Measurements from ENCODE around the gene PACSIN3.
"Not testable (repeated sequence)": the region's sequence is repeated elsewhere in the genome, so short reads cannot be mapped to it uniquely, and the experiment has no call there.

Gene PACSIN3

GRCh38 chr11:47192111-47192510, 5.9 kb upstream of the PACSIN3 start:
- DNase-seq (ENCODE audit: low read depth in 3 of 3), result no peak

- not testable (repeated sequence) for DNase-seq (ENCODE audit: low read depth in 3 of 3)
These were observed 4.9 kb upstream of the PACSIN3 start for GRCh38 chr11:47191137-47191536.

- DNase-seq (ENCODE audit: low read depth in 3 of 3), result no peak
These were observed 3.0 kb upstream of the PACSIN3 start for GRCh38 chr11:47189100-47189834.

GRCh38 chr11:47188259-47188658, 2.0 kb upstream of the PACSIN3 start:
- DNase-seq (ENCODE audit: low read depth in 3 of 3), result no peak

- no peak for DNase-seq (ENCODE audit: low read depth in 3 of 3)
These were observed 1.5 kb upstream of the PACSIN3 start for GRCh38 chr11:47187723-47188122.

GRCh38 chr11:47186700-47187695, 764 bp upstream of the PACSIN3 start:
- DNase-seq (ENCODE audit: low read depth in 3 of 3), result peak; percentile 18 to 40 (median 40)

- DNase-seq (ENCODE audit: low read depth in 3 of 3), result no peak
These were observed 744 bp downstream of the PACSIN3 start for GRCh38 chr11:47185305-47186075.

- DNase-seq (ENCODE audit: low read depth in 3 of 3), result no peak
These were observed 1.4 kb downstream of the PACSIN3 start for GRCh38 chr11:47184711-47185304.

- no peak for DNase-seq (ENCODE audit: low read depth in 3 of 3)
These were observed 2.3 kb downstream of the PACSIN3 start for GRCh38 chr11:47183969-47184368.

- DNase-seq (ENCODE audit: low read depth in 3 of 3), result no peak
These were observed 3.0 kb downstream of the PACSIN3 start for GRCh38 chr11:47183031-47183856.

- DNase-seq (ENCODE audit: low read depth in 3 of 3), result no peak
These were observed 3.9 kb downstream of the PACSIN3 start for GRCh38 chr11:47182380-47182779.

- no peak for DNase-seq (ENCODE audit: low read depth in 3 of 3)
These were observed 5.0 kb downstream of the PACSIN3 start for GRCh38 chr11:47181271-47181670.

- no peak for DNase-seq (ENCODE audit: low read depth in 3 of 3)
These were observed 6.0 kb downstream of the PACSIN3 start for GRCh38 chr11:47180006-47180787.

GRCh38 chr11:47179655-47179991, 6.6 kb downstream of the PACSIN3 start:
- DNase-seq (ENCODE audit: low read depth in 3 of 3), result no peak

GRCh38 chr11:47178737-47179654, 7.2 kb downstream of the PACSIN3 start:
- no peak for DNase-seq (ENCODE audit: low read depth in 3 of 3)

- no peak for DNase-seq (ENCODE audit: low read depth in 3 of 3)
These were observed 7.9 kb downstream of the PACSIN3 start for GRCh38 chr11:47178316-47178715.

GRCh38 chr11:47177846-47178245, 8.4 kb downstream of the PACSIN3 start:
- no peak for DNase-seq (ENCODE audit: low read depth in 3 of 3)

- DNase-seq (ENCODE audit: low read depth in 3 of 3), result peak in 2 of 3 experiments; percentile 51 to 60
These were observed 8.9 kb downstream of the PACSIN3 start for GRCh38 chr11:47177229-47177845.
